Measurements from ENCODE around the gene NANP. TPM values are rescaled to one million over a fixed set of nuclear protein-coding genes. Genes with fewer than 3 reads are reported as not detected.
"Not testable (repeated sequence)": the region's sequence is repeated elsewhere in the genome, so short reads cannot be mapped to it uniquely, and the experiment has no call there.

The NANP gene
- total RNA-seq, 2 donors from 2014 or later, result 2.6 to 9.6 TPM

DNA sequence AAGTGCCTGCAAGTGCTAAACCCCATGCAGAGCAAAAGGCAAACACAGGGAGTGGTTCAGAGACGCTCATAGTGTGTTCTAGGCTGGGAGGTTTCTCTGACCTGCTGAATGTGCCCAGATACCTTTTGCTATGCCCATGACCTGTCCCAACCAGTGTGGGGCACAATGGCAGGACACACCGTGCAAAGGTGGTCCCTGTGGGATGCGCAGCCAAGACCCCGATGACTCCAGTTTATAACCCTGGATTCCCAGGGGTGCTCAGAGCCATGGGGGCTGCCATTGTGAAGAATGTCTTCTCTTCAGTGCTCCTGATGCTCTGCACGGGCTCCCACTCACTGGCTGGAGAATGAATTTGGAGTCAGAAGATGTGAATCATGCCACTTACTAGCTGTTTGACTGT, 36.3 kb downstream of the NANP start:
- 76 to 80% methylated on average over 2 to 5 of the region's 5 CpGs for WGBS, 2 donors

DNA sequence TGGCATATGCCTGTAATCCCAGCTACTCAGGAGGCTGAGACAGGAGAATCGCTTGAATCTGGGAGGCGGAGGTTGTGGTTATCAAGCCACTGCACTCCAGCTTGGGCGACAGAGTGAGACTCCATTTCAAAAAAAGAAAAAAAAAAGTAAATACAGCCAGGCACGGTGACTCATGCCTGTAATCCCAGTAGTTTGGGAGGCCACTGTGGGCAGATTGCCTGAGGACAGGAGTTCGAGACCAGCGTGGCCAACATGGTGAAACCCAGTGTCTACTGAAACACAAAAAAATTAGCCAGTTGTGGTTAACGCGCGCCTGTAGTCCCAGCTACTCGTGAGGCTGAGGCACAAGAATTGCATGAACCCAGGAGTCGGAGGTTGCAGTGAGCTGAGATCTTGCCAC, 36.9 kb downstream of the NANP start:
- TF ChIP-seq POLR2A (IDR thresholded peaks at IDR 0.05), result no peak
- TF ChIP-seq, protein P1, sequence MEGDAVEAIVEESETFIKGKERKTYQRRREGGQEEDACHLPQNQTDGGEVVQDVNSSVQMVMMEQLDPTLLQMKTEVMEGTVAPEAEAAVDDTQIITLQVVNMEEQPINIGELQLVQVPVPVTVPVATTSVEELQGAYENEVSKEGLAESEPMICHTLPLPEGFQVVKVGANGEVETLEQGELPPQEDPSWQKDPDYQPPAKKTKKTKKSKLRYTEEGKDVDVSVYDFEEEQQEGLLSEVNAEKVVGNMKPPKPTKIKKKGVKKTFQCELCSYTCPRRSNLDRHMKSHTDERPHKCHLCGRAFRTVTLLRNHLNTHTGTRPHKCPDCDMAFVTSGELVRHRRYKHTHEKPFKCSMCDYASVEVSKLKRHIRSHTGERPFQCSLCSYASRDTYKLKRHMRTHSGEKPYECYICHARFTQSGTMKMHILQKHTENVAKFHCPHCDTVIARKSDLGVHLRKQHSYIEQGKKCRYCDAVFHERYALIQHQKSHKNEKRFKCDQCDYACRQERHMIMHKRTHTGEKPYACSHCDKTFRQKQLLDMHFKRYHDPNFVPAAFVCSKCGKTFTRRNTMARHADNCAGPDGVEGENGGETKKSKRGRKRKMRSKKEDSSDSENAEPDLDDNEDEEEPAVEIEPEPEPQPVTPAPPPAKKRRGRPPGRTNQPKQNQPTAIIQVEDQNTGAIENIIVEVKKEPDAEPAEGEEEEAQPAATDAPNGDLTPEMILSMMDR (IDR thresholded peaks at IDR 0.05), result no peak
- WGBS, 2 donors, result 82 to 83% methylated on average over 11 of the region's 11 CpGs
- Histone ChIP-seq H3K9me3 (no peaks in the 10 kb centered on the region), H3K4me3 (no peak overlapping the region), H3K4me1 (peaks cover 13% of the 10 kb centered on the region), H3K27me3 (no peaks in the 10 kb centered on the region), H3K27ac (no peak overlapping the region), H3K36me3 (replicated peaks in 1 of 2; ENCODE audit: insufficient read depth in 1 of 2, low read depth in 2 of 2) (no peaks in the 10 kb centered on the region)
- intact Hi-C loops (cut with DNase I), result no loop called here
- no peak for DNase-seq
- no peak for ATAC-seq

More for the DNA sequence above, 36.3 kb downstream of the NANP start:
- ATAC-seq, result no peak
- no peak for DNase-seq
- TF ChIP-seq, protein P1 (IDR thresholded peaks at IDR 0.05), result no peak
- TF ChIP-seq POLR2A (IDR thresholded peaks at IDR 0.05), result no peak
- intact Hi-C loops (cut with DNase I), result no loop called here
- no peak overlapping the region for H3K4me3 ChIP-seq
- no peaks in the 10 kb centered on the region for H3K27me3 ChIP-seq
- H3K36me3 ChIP-seq (replicated peaks in 1 of 2; ENCODE audit: insufficient read depth in 1 of 2, low read depth in 2 of 2), result no peaks in the 10 kb centered on the region
- H3K4me1 ChIP-seq, result peaks cover 13% of the 10 kb centered on the region
- H3K9me3 ChIP-seq, result no peaks in the 10 kb centered on the region
- no peak overlapping the region for H3K27ac ChIP-seq

DNA sequence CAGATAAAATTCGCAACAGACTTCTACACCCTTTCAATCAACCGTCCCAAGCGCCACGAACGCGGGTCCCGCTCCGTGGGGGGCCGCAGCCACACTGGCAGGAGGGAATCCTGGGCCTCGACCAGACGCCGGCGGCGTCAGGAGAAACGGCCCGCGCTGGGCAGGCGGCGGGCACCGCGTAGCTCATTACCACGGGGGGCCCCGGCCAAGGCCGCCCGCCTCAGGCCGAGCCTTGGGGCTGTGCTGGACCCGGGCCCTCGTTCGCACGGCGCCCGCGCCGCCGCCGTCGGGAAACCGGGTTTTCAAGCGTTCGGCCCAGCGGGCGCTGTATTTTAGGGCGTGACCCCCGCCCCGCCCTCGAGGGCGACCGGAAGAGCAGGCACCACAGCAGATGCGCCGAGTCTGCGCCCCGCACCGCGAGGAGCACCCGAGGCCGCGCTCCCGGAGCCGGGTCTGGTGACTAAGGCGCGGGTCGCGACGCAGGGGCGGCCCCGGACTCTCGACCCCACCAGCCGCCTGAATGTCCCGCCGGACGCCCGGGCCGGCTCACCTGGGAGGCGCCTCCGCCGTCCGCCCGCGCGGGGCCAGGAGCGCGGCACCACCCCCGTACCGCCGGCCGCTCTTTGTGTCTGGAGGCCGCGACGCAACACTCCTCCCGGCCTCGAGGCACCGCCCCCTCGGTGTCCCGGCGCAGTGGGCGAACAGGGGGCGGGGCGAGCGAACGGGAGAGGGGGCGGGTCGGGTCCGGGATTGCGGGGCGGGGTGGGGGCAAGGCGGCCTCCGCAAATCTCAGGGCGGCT, 38.7 kb downstream of the NANP start, which contains the start of gene NINL:
NINL (minus strand) TSS at position 627 of the 800 bp plus-strand sequence. CDS start 58,944 bp downstream, outside the sequence.
- Histone ChIP-seq H3K27ac (peak within 1 kb of the TSS; percentile 53 to 79 (median 79)), H3K27me3 (no peaks in the 10 kb centered on the region), H3K9me3 (no peaks in the 10 kb centered on the region), H3K36me3 (replicated peaks in 1 of 2; ENCODE audit: insufficient read depth in 1 of 2, low read depth in 2 of 2) (no peaks in the 10 kb centered on the region), H3K4me3 (peak within 1 kb of the TSS; percentile 38 to 60), H3K4me1 (peaks cover 21% of the 10 kb centered on the region)
- intact Hi-C loops (cut with DNase I), result no loop called here
- DNase-seq, result peak; percentile 51 to 76 (median 62)
- TF ChIP-seq, protein P1 (IDR thresholded peaks at IDR 0.05), result no peak
- peak; percentile 44 to 59 (median 53) for TF ChIP-seq POLR2A (IDR thresholded peaks at IDR 0.05)
- ATAC-seq, result peak; percentile 84
- WGBS, 2 donors, result 0 to 1% methylated on average over 18 to 70 of the region's 108 CpGs

DNA sequence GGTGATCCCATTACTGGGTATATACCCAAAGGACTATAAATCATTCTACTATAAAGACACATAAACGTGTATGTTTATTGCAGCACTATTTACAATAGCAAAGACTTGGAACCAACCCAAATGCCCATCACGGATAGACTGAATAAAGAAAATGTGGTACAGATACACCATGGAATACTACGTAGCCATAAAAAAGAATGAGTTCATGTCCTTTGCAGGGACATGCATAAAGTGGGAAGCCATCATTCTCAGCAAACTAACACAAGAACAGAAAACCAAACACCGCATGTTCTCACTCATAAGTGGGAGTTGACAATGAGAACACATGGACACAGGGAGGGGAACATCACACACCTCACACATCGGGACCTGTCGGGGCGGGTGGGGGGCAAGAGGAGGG, 40.2 kb downstream of the NANP start:
- 82 to 85% methylated on average over 7 of the region's 7 CpGs for WGBS, 2 donors
- H3K36me3 ChIP-seq (replicated peaks in 1 of 2; ENCODE audit: insufficient read depth in 1 of 2, low read depth in 2 of 2); H3K27ac ChIP-seq; DNase-seq; H3K9me3 ChIP-seq; H3K27me3 ChIP-seq; H3K4me3 ChIP-seq; ATAC-seq; intact Hi-C loops (cut with DNase I): not testable (repeated sequence)
- H3K4me1 ChIP-seq, result peaks cover 21% of the 10 kb centered on the region

DNA sequence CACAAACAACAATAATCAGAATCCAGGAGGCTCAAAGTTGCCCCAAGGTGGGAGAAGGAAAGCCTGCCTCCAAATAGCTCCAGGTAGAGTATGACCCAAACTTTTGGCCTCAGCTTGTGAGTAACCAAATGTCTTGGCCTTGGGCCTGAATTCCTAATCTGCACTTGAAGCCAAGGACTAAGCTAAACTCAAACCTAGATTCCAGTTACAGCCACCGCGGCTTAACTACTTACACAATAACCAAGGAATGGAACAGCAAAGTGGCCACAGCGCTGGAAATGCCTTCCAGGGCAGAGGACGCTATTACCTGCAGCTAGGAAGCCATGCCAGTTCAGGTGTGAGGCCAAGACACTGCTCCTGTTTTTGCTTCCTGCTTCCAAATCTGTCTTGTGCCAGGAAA, 43.1 kb downstream of the NANP start:
- ATAC-seq (no peak), DNase-seq (peak in 1 of 4 donors; percentile 18)
- intact Hi-C loops (cut with DNase I), result no loop called here
- Histone ChIP-seq H3K9me3 (no peaks in the 10 kb centered on the region), H3K27me3 (no peaks in the 10 kb centered on the region), H3K4me1 (peaks cover 21% of the 10 kb centered on the region), H3K27ac (no peak overlapping the region), H3K4me3 (no peak overlapping the region), H3K36me3 (replicated peaks in 1 of 2; ENCODE audit: insufficient read depth in 1 of 2, low read depth in 2 of 2) (no peaks in the 10 kb centered on the region)
- TF ChIP-seq POLR2A (IDR thresholded peaks at IDR 0.05), result no peak
- 23 to 31% methylated on average over 4 of the region's 4 CpGs for WGBS, 2 donors
